ENCODE measurements around the gene TPX2.
A peak's percentile ranks its signal among the peaks of the same experiment; 100 is the strongest.

Gene TPX2

GRCh38 chr20:31718952-31719643, 20.0 kb upstream of the TPX2 start:
- POLR2A ChIA-PET, result interaction anchor here (5.7 kb wide), 1 partner anchor 57 kb away, joined by 42 read pairs; no protein-coding TSS in a partner anchor
- TF ChIP-seq CTCF (IDR thresholded peaks at IDR 0.05; ENCODE audit: insufficient read depth, low read length, missing control alignments), result no peak
- no peak for DNase-seq (ENCODE audit: low read depth, low spot score)
- peak overlapping the region; percentile 76 for H3K4me3 ChIP-seq (ENCODE audit: low read depth, low read length)
- CTCF ChIA-PET, result interaction anchor here (0.9 to 10.4 kb wide), 10 partner anchors 9 to 162 kb away, joined by 3 to 534 read pairs (median 8); partner anchors contain the start of gene ID1

- H3K4me3 ChIP-seq (ENCODE audit: low read depth, low read length), result peak overlapping the region; percentile 76
- POLR2A ChIA-PET, result interaction anchor here (1.1 to 5.7 kb wide), 2 partner anchors 8 to 57 kb away, joined by 3 to 42 read pairs; no protein-coding TSS in a partner anchor
Observed at GRCh38 chr20:31719644-31720485, 19.2 kb upstream of the TPX2 start.

GRCh38 chr20:31720486-31721407, 18.3 kb upstream of the TPX2 start:
- H3K4me3 ChIP-seq (ENCODE audit: low read depth, low read length), result peak overlapping the region; percentile 76
- POLR2A ChIA-PET, result interaction anchor here (1.1 to 5.7 kb wide), 2 partner anchors 9 to 58 kb away, joined by 3 to 42 read pairs; no protein-coding TSS in a partner anchor
- CTCF ChIA-PET, result interaction anchor here (1.0 to 10.4 kb wide), 16 partner anchors 8 to 163 kb away, joined by 3 to 534 read pairs (median 33); partner anchors contain the start of genes ID1 and TPX2
- DNase-seq (ENCODE audit: low read depth, low spot score), result no peak
- no peak for TF ChIP-seq CTCF (IDR thresholded peaks at IDR 0.05; ENCODE audit: insufficient read depth, low read length, missing control alignments)

More at GRCh38 chr20:31719644-31720485, 19.2 kb upstream of the TPX2 start:
- DNase-seq (ENCODE audit: low read depth, low spot score), result no peak
- no peak for TF ChIP-seq CTCF (IDR thresholded peaks at IDR 0.05; ENCODE audit: insufficient read depth, low read length, missing control alignments)
- CTCF ChIA-PET, result interaction anchor here (0.9 to 10.4 kb wide), 12 partner anchors 10 to 162 kb away, joined by 3 to 534 read pairs (median 5); partner anchors contain the start of gene ID1

DNA sequence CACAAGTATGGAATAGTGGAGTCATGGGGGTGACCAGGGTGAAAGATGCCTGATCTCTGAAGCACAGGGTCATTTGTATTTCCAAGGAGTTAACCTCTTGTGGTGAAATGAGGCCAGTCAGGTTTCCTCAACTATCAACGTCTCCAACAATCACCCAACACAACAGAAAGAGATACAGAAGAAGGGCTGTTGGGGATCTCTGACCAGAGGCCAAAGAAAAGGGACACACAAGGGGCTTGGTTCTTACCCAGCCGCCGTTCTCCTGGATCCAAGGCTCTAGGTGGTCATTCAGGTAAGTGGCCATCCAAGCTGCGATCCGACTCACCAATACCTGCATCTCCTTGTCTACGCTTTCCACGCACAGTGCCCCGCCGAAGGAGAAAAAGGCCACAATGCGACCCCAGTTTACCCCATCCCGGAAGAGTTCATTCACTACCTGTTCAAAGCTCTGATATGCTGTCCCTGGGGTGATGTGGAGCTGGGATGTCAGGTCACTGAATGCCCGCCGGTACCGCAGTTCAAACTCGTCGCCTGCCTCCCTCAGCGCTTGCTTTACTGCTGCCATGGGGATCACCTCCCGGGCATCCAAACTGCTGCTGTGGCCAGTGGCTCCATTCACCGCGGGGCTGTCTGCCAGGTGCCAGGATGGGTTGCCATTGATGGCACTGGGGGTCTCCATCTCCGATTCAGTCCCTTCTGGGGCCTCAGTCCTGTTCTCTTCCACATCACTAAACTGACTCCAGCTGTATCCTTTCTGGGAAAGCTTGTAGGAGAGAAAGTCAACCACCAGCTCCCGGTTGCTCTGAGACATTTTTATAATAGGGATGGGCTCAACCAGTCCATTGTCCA, 17.5 kb upstream of the TPX2 start:
- ChIA-PET CTCF (interaction anchor here (1.1 to 10.4 kb wide), 14 partner anchors 9 to 310 kb away, joined by 3 to 534 read pairs (median 44); partner anchors contain the start of genes ID1 and TPX2), POLR2A (interaction anchor here (0.5 to 5.7 kb wide), 3 partner anchors 22 to 104 kb away, joined by 3 to 42 read pairs (median 3); no protein-coding TSS in a partner anchor)
- no peak for DNase-seq (ENCODE audit: low read depth, low spot score)
- peak overlapping the region; percentile 76 for H3K4me3 ChIP-seq (ENCODE audit: low read depth, low read length)
- no peak for TF ChIP-seq CTCF (IDR thresholded peaks at IDR 0.05; ENCODE audit: insufficient read depth, low read length, missing control alignments)
